HFFc6 (cell line): ENCODE results near the gene GFAP. TPM values are rescaled to one million over a fixed set of nuclear protein-coding genes. Genes with fewer than 3 reads are reported as not detected.

ENCODE experiments used
- DNase-seq: peaks from one replicate; pipeline ENCODE4 v3.0.0-alpha.2; 2018
- H3K27ac Mint-ChIP-seq: 2 replicates; pipeline ENCODE4 v1.8.0; 2020; ENCODE audit warnings: mild to moderate bottlenecking, mixed read lengths
- H3K27me3 Mint-ChIP-seq: 2 replicates; pipeline ENCODE4 v1.8.0; 2021; ENCODE audit warnings: mild to moderate bottlenecking, moderate library complexity, mixed read lengths; ENCODE audit not compliant: insufficient read depth
- H3K36me3 Mint-ChIP-seq: 2 replicates; pipeline ENCODE4 v1.8.0; 2021; ENCODE audit warnings: low read depth, mixed read lengths
- H3K4me1 Mint-ChIP-seq: 2 replicates; pipeline ENCODE4 v1.8.0; 2020; ENCODE audit warnings: low read depth, mixed read lengths
- H3K4me3 Mint-ChIP-seq: 2 replicates; pipeline ENCODE4 v1.8.0; 2020; ENCODE audit warnings: mild to moderate bottlenecking, moderate library complexity, mixed read lengths
- H3K9me3 Mint-ChIP-seq: 2 replicates; pipeline ENCODE4 v1.8.0; 2020; ENCODE audit warnings: mild to moderate bottlenecking, mixed read lengths
- total RNA-seq, 6 experiments: library from RNA; stranded (reverse); fragmentation: NEBNext Ultra II Directional; extraction: Animal tissue kit (Norgen Biotek cat#: 25700); gene quantifications; 2 replicates in 1 of 6; 3 replicates in 5 of 6; pipeline ENCODE4 v1.2.3, GENCODE V29; 2021
- TF ChIP-seq, protein P1 (sequence below): fragments of 200-600 bp; sonication (generic); IDR thresholded peaks from 2 replicates; pipeline ENCODE4 v1.5.0; 2021; ENCODE audit warnings: antibody characterized with exemption, mild to moderate bottlenecking

The GFAP gene
- total RNA-seq, 6 experiments from 2014 or later, result not detected

DNA sequence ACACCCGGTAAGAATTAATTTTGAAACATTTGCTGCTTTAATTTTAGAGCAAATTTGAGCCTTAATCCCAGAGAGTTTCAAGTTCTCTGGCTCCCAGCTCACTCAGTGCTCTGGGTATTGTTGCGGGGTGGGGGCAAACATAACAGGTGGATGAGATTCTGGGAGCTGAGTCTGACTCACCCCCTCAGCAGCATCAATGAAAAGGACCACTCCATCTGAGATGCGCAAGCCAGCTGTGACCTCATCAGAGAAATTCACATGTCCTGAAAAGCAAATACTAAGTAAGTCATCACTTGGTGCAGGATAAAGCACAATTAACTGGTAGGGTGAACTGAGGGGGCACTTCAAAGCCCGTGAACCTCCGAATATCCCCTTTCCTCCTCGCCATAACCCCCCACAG, 35.9 kb downstream of the GFAP start:
- peaks cover 21% of the 10 kb centered on the region for H3K36me3 Mint-ChIP-seq
- H3K27ac Mint-ChIP-seq, result no peak overlapping the region
- DNase-seq, result no peak
- no peaks in the 10 kb centered on the region for H3K27me3 Mint-ChIP-seq
- H3K4me3 Mint-ChIP-seq, result no peak overlapping the region
- H3K9me3 Mint-ChIP-seq, result no peaks in the 10 kb centered on the region
- H3K4me1 Mint-ChIP-seq, result no peaks in the 10 kb centered on the region
- TF ChIP-seq, protein P1, sequence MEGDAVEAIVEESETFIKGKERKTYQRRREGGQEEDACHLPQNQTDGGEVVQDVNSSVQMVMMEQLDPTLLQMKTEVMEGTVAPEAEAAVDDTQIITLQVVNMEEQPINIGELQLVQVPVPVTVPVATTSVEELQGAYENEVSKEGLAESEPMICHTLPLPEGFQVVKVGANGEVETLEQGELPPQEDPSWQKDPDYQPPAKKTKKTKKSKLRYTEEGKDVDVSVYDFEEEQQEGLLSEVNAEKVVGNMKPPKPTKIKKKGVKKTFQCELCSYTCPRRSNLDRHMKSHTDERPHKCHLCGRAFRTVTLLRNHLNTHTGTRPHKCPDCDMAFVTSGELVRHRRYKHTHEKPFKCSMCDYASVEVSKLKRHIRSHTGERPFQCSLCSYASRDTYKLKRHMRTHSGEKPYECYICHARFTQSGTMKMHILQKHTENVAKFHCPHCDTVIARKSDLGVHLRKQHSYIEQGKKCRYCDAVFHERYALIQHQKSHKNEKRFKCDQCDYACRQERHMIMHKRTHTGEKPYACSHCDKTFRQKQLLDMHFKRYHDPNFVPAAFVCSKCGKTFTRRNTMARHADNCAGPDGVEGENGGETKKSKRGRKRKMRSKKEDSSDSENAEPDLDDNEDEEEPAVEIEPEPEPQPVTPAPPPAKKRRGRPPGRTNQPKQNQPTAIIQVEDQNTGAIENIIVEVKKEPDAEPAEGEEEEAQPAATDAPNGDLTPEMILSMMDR, result no peak

DNA sequence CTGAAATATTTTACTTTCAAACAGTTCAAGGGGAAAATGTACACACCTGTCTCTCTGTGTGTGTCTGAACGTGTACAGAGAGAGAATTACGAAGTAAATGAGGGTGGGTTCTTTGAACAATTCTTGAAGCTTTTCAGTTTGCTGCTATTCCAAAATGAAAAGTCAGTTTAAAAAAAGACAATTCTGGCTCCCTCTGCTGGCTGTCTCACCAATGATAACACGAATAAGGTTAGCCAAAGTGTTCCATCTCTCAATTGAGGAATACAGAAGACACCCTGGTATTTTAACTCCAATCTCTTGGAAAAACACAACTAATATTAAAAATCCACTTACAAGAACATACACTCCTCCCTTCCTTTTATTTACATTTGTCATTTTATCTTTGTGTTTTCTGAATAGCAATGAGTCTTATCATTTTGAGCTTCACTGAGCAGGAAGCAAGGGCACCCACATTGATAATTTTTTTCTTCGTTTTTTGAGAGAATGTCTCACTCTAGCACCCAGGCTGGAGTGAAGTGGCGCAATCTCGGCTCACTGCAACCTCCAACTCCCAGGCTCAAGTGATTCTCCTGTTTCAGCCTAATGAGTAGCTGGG, 36.6 kb downstream of the GFAP start:
- Mint-ChIP-seq H3K9me3 (no peaks in the 10 kb centered on the region), H3K4me1 (no peaks in the 10 kb centered on the region), H3K36me3 (peaks cover 23% of the 10 kb centered on the region), H3K27ac (no peak overlapping the region), H3K27me3 (no peaks in the 10 kb centered on the region), H3K4me3 (no peak overlapping the region)
- DNase-seq, result peak; percentile 34
- TF ChIP-seq, protein P1, result peak; percentile 83

DNA sequence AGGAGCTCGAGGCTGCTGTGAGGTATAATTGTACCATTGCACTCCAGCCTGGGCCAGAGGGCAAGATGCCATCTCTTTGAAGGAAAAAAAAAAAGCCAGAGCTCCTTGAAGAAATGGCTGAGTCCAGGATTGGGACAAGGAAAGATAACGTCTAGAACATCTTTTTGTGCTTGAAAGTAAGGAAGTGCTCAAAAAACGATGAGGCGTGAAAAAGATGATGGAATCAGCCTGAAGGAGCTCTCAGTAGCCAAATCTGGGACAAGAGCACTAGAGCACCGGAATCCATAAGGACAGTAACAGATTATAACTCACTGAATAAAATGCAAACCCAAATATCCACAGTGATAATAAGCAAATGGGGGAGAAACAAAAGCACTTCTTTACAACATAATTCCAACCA, 38.2 kb downstream of the GFAP start:
- H3K27me3 Mint-ChIP-seq, result no peaks in the 10 kb centered on the region
- no peak for DNase-seq
- H3K4me1 Mint-ChIP-seq, result no peaks in the 10 kb centered on the region
- no peak overlapping the region for H3K4me3 Mint-ChIP-seq
- TF ChIP-seq, protein P1, result no peak
- no peak overlapping the region for H3K27ac Mint-ChIP-seq
- peaks cover 16% of the 10 kb centered on the region for H3K36me3 Mint-ChIP-seq
- H3K9me3 Mint-ChIP-seq, result no peaks in the 10 kb centered on the region

DNA sequence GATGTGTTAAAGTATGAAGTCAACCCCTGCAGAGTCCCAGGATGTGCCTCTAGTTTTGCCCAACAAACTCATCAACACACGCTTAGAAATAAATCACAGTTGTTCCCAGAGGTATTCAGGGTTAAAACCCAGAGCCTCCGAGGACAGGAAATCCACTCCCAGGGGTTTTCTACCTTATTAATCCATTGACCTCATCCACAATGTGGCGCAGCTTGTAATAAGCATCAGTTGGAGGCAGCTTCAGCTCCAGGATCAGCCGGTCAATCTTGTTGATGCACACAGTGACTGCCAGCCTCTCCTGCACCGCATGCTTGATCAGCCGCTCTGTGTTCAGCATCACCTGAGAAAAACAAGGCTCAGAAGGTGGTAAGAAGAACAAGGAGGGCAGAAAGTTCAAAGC, 39.5 kb downstream of the GFAP start:
- TF ChIP-seq, protein P1, result no peak
- Mint-ChIP-seq H3K27ac (no peak overlapping the region), H3K27me3 (no peaks in the 10 kb centered on the region), H3K36me3 (peaks cover 24% of the 10 kb centered on the region), H3K4me1 (no peaks in the 10 kb centered on the region), H3K4me3 (no peak overlapping the region), H3K9me3 (no peaks in the 10 kb centered on the region)
- DNase-seq, result no peak

DNA sequence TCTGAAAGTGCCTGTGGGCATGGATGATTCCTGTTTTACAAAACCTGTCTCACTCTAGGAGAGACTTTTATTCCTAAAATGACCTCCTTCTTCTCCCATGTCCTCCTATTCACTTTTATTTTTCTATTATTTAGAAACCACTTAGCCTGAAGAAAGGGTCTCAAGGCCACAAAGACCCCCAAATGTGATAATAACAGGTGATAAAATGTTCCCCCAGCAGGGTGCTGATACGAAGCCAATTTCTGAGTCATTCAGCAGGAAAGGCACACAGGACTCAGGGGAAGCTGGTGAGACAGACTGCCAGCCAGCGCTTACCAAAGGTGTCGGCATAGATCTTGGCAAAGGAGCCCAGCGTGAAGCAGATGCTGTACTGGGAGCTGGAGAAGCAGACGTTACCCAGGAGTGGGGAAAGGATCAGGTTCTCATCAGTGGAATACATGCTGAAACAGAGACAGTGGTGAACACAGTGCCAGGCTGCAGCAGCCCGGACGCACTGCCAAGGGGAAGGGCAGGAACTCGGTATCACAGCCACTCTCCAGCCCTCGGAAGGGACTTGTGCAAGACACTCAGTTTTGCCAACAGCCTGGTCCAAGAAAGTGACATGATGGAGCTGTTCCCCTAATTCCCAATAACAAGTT, 43.0 kb downstream of the GFAP start:
- Mint-ChIP-seq H3K36me3 (peaks cover 32% of the 10 kb centered on the region), H3K9me3 (no peaks in the 10 kb centered on the region), H3K27me3 (no peaks in the 10 kb centered on the region), H3K4me1 (no peaks in the 10 kb centered on the region), H3K4me3 (no peak overlapping the region), H3K27ac (no peak overlapping the region)
- DNase-seq, result no peak
- TF ChIP-seq, protein P1, result no peak
